ENCODE results near the gene NRARP.

NRARP gene

DNA sequence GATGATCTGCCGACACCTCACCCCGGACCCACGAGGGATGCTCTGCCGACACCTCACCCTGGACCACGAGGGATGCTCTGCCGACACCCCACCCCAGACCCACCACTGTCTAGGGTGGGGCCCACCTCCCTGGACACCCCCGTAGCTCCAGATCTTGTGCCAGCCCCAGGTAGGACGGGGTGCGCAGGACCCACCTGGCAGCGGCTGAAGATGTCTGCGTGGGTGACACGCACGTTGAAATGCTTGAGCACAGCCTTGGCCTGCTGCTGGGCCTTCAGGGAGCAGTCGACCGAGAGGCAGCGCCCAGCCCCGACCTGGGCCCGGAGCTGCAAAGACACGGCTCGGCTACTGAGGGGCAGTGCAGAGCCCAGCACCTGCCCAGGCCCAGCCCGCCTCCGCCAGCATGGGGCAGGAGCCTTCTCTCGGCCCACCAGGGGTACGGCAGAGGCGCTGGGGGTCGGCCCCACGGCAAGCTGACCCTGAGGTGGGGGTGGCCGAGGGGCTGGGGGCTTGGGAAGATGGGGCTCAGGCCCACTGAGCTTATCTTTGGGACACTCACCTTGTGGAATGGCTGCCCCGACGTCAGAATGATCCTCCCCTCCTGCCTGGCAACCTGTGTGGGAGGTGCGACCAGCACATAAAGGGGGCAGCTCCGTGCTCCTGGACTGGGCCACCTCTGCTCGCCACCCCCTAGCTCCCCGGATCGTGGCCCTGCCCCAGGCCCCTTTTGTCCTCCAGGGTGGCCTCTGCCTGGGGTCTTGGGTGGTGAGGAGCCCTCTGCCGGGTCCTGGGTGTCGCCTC, 21.7 kb upstream of the NRARP start:
- DNase-seq (ENCODE audit: low read depth in 3 of 3, low spot score in 1 of 3) = no peak

DNA sequence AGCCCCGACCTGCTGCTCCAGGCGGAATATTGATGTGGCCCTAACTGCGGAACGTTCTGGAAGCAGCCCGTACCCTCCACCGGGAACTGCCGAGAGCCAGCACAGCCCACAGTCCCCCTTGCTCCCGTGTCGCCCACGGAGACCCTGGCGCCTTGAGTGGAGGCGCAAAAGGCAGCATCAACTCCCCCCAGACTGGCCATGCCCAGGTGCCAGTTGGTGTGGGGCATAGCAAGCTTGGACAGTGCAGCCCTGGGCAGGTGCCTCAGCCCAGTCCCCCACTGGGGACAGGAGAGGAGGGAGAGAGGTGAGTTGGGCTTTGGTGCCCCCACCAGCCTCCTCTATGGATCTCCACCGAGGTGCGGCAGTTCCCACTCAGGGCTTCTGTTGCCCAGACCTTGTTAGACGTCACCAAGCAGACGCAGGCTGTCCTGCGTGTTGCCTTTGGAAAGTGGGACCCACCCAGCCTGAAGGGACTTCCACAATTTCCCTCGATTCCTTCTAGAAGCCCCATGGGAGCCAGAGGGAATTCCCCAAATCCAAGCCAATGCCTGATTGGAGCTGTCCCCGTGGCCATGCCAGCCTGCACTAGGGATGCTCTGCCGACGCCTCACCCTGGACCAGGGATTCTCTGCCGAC, 19.8 kb upstream of the NRARP start:
- DNase-seq (ENCODE audit: low read depth in 3 of 3, low spot score in 1 of 3) = no peak

- no peak for DNase-seq (ENCODE audit: low read depth in 3 of 3, low spot score in 1 of 3)
Observed at GRCh38 chr9:137320555-137321384, 18.7 kb upstream of the NRARP start.

GRCh38 chr9:137319739-137320551, 17.9 kb upstream of the NRARP start:
- no peak for DNase-seq (ENCODE audit: low read depth in 3 of 3, low spot score in 1 of 3)

GRCh38 chr9:137319011-137319738, 17.1 kb upstream of the NRARP start:
- no peak for DNase-seq (ENCODE audit: low read depth in 3 of 3, low spot score in 1 of 3)

DNA sequence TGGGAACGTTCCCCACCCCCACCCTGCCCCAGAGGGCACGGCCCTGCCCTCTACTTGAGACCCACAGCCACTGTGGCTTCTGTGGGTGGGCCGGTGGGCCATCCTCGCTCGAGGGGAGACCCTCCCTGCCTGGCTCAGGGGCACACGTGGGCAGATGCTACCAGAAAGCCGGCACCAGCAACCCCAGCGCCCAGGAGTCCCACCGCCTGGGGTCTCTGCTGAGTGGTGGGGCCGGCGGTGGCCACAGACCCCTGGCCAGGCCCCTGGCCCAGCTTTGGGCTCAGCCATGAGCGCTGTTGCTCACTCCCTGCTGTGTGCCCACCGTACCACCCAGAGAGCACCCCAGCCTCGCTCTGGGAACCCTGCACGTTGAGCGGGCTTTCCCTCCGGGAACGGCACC, 16.5 kb upstream of the NRARP start:
- DNase-seq (ENCODE audit: low read depth in 3 of 3, low spot score in 1 of 3) = no peak

- no peak for DNase-seq (ENCODE audit: low read depth in 3 of 3, low spot score in 1 of 3)
Observed at GRCh38 chr9:137317718-137318511, 15.8 kb upstream of the NRARP start.

- no peak for DNase-seq (ENCODE audit: low read depth in 3 of 3, low spot score in 1 of 3)
Observed at GRCh38 chr9:137317021-137317717, 15.1 kb upstream of the NRARP start.

DNA sequence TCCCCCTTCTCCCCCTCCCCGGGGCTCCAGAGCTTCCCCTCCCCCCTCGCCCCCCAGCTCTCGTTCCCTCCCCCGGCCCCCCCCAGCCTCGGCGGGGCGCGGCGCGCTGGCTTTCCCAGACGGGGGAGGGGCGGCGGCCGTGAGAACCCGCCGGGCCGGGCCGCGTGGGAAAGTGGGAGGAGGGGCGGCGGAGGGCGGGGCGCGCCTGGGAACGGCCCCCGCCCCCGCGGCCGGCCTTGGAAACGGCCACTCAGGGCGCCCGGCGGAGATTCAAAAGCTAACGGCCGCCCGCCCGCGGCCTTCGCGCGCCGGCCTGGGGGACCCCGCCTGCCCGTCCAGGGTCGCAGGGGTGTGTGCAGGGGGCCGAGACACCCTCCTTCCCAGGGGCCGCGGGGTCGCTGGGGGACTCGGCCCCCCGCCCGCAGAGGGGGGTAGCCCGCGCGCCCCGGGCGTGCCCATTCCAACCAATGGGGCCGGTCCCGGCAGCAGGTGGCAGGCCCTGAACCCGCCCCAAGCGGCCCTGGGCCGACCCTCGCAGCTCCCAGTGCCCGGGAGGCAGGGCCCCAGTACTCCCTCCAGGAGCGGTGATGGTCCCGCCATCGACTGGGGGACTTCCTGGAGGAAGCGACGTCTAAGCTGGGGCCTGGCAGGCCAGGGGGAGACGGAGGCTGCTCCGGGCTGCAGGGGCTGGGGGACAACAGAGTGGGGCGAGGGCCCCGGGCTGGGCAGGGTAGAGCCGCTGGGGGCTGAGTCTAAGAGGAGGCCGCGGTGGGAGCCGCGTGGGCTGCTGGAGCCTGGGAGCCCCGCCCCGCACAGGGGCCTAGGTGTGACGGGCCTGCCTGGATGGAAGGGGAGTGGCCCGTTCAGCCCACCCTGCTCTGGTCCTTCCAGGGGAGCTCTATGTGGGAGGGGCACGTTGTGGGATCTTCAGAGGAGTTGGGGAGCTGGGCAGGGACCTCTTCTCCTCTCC, 14.2 kb upstream of the NRARP start:
- DNase-seq (ENCODE audit: low read depth in 3 of 3, low spot score in 1 of 3) = no peak

- no peak for DNase-seq (ENCODE audit: low read depth in 3 of 3, low spot score in 1 of 3)
Observed at GRCh38 chr9:137315581-137316011, 13.5 kb upstream of the NRARP start.

DNA sequence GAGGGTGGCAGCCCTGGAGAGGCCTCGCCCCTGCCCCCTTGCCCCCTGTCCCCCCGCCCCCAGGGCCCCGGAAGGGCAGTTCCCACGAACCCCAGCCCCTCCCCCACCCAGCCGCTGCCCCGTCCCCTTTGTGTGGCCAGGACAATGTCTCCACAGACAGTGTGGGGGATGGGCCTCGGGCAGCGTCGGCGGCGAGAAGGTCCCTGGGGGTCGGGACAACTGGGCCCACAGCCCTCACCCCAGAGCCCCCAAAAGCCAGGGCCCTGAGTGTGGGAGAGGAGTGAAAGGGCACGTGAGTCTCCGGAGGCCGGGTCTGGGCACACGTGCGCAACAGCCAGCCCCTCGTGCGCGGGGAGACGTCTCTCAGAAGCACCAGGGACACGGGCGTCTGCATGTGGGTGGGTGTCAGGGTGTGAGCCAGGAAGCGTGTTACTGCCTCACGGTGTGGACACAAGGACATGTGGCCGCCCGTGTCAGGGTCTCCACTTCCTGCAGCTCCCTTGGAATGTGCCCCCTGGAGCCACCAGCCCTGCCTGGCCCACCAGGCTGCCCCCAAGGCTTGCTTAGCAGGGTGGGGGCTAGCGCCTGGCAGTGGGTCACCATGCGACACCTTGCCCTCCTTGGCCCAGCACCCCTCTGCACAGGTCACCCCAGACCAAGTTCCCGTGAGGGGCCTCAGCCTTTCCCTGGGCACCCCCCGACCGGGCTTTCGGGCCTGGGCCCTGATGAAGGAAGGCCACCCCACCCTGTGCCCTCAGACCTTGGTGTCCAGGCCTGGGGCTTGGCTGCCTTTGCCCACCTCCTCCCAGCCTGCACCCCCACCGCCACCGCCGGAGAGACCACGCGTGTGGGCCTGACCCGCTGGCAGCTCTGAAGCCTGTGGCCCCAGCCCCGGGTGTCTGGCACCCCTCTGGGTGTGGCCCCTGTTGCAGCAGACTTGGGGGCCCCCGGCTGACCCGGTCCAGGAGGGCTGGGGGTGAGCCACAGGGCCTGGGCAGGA, 12.8 kb upstream of the NRARP start:
- DNase-seq (ENCODE audit: low read depth in 3 of 3, low spot score in 1 of 3) = no peak

- DNase-seq (ENCODE audit: low read depth in 3 of 3, low spot score in 1 of 3) = no peak
Observed at GRCh38 chr9:137313956-137314560, 12.0 kb upstream of the NRARP start.

GRCh38 chr9:137313326-137313936, 11.4 kb upstream of the NRARP start:
- no peak for DNase-seq (ENCODE audit: low read depth in 3 of 3, low spot score in 1 of 3)

DNA sequence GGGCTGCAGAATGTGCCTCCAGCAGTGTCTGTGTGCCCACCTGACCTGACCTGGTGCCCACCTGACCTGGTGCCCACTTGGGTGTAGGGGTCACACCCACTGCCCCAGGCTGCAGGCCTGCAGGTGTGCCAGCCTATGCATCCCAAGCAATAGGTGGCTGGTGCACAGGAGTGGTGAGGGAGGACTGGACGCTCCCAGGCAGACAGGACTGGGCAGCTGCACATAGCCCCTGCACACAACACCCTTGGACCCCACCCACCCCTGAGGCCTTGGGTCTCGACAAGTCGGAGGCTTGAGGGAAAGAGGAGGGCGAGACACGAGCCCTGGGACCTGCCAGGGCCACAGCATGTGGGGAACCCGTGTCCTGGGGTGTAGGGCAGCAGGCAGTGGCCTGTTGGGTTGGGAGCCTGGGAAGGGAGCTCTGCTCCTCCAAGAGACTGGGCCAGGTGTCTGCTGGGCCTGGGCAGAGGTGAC, 10.8 kb upstream of the NRARP start:
- no peak for DNase-seq (ENCODE audit: low read depth in 3 of 3, low spot score in 1 of 3)

DNA sequence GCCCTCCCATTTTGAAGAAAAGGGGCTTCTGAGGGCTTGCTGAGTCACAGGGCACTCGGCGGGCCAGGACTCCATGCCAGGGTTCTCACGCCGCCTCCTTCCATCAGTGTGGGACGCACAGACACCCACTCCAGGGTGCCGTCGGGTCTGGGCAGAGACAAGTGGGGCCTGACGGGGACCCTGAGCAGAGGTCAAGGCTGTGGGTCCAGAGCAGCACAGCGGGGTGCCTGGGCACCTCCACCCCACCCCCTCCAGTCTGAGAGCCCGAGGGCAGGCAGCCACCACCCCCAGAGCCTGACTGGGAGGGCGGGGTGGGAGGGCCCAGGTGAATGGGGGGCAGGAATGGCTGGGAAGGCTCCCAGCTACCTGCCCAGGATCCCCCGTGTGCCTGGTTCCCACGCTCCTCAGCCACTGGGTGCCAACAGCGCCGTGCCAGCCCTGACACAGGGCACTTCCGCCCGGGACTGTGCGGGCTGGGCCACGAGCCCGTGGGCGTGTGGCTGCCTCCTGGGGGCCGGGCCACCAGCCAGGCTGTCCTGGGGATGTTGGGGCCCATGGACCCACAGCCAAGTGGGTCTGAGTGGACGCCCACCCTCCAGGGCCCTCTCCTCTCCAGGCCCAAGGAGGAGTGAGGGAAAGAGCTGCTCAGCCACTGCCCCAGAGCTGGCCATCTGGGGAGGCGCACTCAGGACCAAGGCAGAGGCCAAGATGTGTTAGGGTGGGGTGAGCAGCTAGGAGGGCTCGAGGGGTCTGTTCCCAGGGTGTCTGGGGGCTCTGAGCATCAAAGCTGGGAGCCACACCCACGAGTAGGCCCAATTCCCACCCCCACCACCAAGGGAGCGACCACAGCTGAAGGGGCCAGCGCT, 10.1 kb upstream of the NRARP start:
- no peak for DNase-seq (ENCODE audit: low read depth in 3 of 3, low spot score in 1 of 3)
